Uterus (tissue), 4 donors: Measurements from ENCODE around the gene PLCH2. TPM values are rescaled to one million over a fixed set of nuclear protein-coding genes. Genes with fewer than 3 reads are reported as not detected.

ENCODE experiments used
- DNase-seq, 2 donors: peaks; one replicate each; pipeline ENCODE4 v3.0.0-alpha.2; 2019 to 2020
- H3K27ac ChIP-seq, 2 donors: fragments of 200-600 bp; sonication (generic); 1 replicate in 1 of 2; 2 replicates in 1 of 2; pipeline ENCODE4 v1.5.1; 2016 to 2018
- H3K27me3 ChIP-seq, 2 donors: fragments of 200-600 bp; sonication (generic); one replicate each; pipeline ENCODE4 v1.5.1; 2018 to 2019; ENCODE audit warnings: control low read depth in 1 of 2
- H3K36me3 ChIP-seq, 2 donors: fragments of 200-600 bp; sonication (generic); one replicate each; pipeline ENCODE4 v1.5.1; 2019; ENCODE audit warnings: control low read depth in 1 of 2
- H3K4me1 ChIP-seq, 2 donors: fragments of 200-600 bp; sonication (generic); one replicate each; pipeline ENCODE4 v1.5.1; 2018 to 2019; ENCODE audit warnings: control low read depth in 1 of 2
- H3K4me3 ChIP-seq, 2 donors: fragments of 200-600 bp; sonication (generic); 1 replicate in 1 of 2; 2 replicates in 1 of 2; pipeline ENCODE4 v1.5.1; 2018 to 2019; ENCODE audit warnings: mild to moderate bottlenecking in 1 of 2
- H3K9me3 ChIP-seq, 2 donors: fragments of 200-600 bp; sonication (generic); one replicate each; pipeline ENCODE4 v1.5.1; 2019; ENCODE audit warnings: control low read depth in 1 of 2
- POLR2A ChIP-seq, 2 donors: fragments of 450-650 bp; IDR thresholded peaks; one replicate each; pipeline ENCODE4 v1.6.1; 2016; ENCODE audit warnings: antibody characterized with exemption in 2 of 2, mild to moderate bottlenecking in 1 of 2, moderate library complexity in 1 of 2
- intact Hi-C: fragments of 100-400 bp; cut with DNase I; formaldehyde crosslinking; loops from one replicate; pipeline ENCODE4 v1.15.1; 2023; ENCODE audit warnings: low total_unique reads
- total RNA-seq, 4 donors: library from RNA; depleted of rRNA in 3 of 4; stranded (reverse); fragments of >200 nt in 3 of 4; gene quantifications; one replicate each; pipeline versions ENCODE4 v1.1.0 to v1.2.4, GENCODE V29; 2014 to 2023
- TF ChIP-seq, protein P1 (sequence below), 4 experiments: fragments of 200-600 bp in 2 of 4; fragments of 450-650 bp in 2 of 4; sonication (generic) in 2 of 4; IDR thresholded peaks; one replicate each; pipeline ENCODE4 v1.5.1; 2016 to 2019; ENCODE audit warnings: antibody characterized with exemption in 4 of 4, mild to moderate bottlenecking in 2 of 4, moderate library complexity in 1 of 4
- donor health status: DM: yes; HTN: yes; CAD: no.

The PLCH2 gene
- total RNA-seq, 4 donors from 2014 or later, result 0.21 to 3.0 TPM; not detected in 2

DNA sequence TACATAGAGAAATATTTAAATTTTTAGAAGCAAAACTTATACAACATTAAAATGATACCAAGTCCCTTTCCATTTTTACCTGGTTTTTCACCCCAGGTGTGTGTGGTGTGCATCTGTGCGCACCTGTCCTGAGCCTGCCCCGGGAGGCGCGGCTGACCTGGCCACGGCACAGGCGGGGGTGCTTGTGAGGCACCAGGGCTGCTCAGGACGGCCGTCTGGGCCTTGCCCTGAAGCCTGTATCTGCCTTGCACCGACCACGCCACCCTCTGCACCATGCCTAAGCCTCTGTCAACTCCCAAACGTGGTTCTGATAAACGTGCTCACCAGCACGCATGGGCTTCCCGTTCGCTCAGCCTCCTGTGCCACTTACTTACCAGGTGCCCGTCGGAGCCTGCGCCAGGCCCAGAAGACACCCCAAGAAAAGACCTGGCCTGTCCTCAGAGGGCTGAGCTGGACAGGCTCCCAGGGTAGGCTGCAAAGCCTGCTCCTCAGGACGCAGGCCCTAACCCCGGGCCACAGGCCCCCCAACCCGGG lies 29.4 kb downstream of the PLCH2 start:
- TF ChIP-seq, protein P1, sequence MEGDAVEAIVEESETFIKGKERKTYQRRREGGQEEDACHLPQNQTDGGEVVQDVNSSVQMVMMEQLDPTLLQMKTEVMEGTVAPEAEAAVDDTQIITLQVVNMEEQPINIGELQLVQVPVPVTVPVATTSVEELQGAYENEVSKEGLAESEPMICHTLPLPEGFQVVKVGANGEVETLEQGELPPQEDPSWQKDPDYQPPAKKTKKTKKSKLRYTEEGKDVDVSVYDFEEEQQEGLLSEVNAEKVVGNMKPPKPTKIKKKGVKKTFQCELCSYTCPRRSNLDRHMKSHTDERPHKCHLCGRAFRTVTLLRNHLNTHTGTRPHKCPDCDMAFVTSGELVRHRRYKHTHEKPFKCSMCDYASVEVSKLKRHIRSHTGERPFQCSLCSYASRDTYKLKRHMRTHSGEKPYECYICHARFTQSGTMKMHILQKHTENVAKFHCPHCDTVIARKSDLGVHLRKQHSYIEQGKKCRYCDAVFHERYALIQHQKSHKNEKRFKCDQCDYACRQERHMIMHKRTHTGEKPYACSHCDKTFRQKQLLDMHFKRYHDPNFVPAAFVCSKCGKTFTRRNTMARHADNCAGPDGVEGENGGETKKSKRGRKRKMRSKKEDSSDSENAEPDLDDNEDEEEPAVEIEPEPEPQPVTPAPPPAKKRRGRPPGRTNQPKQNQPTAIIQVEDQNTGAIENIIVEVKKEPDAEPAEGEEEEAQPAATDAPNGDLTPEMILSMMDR (IDR thresholded peaks at IDR 0.05), result no peak
- no peak for TF ChIP-seq POLR2A (IDR thresholded peaks at IDR 0.05)
- DNase-seq, result no peak
- Histone ChIP-seq H3K27ac (no peak overlapping the region), H3K36me3 (no peaks in the 10 kb centered on the region), H3K27me3 (peaks cover 9 to 18% of the 10 kb centered on the region in 2 donors), H3K9me3 (no peaks in the 10 kb centered on the region), H3K4me3 (no peak overlapping the region), H3K4me1 (no peaks in the 10 kb centered on the region)
- intact Hi-C loops, result no loop called here

DNA sequence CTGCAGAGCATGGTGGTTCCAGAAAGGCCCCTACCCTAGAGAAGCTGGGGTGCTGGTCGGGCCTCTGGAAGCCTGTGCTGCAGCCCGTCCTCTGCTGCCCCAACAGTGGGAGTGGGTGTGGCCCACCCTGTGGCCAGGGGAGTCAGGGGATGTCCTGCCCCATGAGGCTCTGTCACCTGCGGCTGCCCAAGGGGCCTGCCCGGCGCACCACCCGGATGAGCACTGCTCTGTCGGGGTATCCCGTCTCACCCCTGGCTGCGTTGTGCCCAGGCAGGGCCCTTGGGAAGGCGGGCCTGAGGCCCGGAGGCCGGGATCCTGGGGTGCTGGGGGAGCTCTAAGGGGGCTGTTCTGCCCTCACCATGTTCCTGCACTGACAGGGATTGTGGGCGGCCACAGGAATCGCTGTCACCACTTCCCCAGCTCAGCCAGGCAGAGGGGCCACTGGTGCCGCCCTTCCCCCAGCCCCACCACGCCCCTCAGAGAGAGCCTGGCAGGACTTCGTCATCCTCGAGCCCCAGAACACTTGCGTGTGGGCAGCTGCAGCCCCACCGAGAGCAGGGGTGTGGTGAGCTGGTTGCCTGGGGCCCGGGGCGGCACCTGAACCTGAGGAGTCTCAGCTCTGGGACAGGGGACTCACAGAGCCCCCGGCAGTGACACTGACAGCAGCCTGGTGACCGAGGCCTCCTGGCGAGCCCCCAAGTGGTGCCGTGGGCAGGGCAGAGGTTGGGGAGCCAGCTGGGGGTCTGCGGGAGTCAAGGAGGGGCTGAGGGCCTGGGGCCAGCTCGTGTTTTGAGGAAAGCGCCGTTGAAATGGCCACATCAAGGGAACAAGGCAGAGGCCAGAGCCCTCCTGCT lies 30.1 kb downstream of the PLCH2 start:
- Histone ChIP-seq H3K4me3 (no peak overlapping the region), H3K36me3 (no peaks in the 10 kb centered on the region), H3K9me3 (no peaks in the 10 kb centered on the region), H3K27me3 (peaks cover 9 to 15% of the 10 kb centered on the region in 2 donors), H3K27ac (no peak overlapping the region), H3K4me1 (no peaks in the 10 kb centered on the region)
- no peak for DNase-seq
- TF ChIP-seq, protein P1 (IDR thresholded peaks at IDR 0.05), result no peak
- TF ChIP-seq POLR2A (IDR thresholded peaks at IDR 0.05), result no peak
- intact Hi-C loops, result no loop called here

DNA sequence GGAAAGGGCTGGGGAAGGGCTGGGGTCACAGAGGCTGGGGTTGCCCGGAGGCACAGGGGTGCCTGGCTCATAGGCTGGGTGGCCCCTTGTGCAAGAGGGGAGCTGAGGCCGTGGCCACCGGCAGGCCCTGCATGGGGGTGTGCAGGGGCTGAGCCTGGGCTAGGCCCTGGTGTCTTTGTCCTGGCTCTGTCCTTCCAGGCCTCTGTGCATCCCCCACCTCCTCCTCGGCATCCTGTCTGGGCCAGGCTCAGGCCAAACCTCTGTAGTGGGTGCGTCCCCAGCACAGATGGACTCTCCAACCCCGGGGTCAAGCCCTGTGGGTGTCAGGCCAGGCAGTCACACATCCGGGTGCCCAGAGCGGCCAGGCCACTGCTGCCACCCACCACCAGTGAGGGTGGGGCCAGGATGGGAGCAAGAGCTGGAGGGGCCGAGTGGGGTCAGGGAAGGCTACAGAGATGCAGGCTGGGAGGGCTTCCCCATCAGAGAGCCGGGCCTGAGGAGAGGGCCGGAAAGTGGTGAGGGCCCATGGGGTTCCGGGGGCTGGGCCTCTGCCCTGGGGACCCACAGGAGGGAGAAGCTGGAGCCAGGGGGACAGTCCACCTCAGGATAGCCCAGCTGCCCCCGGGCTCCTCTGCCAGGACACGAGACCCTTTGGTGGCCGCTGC lies 30.9 kb downstream of the PLCH2 start:
- DNase-seq, result no peak
- Histone ChIP-seq H3K9me3 (no peaks in the 10 kb centered on the region), H3K27me3 (peaks cover 7 to 9% of the 10 kb centered on the region in 2 donors), H3K27ac (no peak overlapping the region), H3K4me3 (no peak overlapping the region), H3K36me3 (no peaks in the 10 kb centered on the region), H3K4me1 (no peaks in the 10 kb centered on the region)
- no peak for TF ChIP-seq POLR2A (IDR thresholded peaks at IDR 0.05)
- TF ChIP-seq, protein P1 (IDR thresholded peaks at IDR 0.05), result no peak
- intact Hi-C loops, result no loop called here

DNA sequence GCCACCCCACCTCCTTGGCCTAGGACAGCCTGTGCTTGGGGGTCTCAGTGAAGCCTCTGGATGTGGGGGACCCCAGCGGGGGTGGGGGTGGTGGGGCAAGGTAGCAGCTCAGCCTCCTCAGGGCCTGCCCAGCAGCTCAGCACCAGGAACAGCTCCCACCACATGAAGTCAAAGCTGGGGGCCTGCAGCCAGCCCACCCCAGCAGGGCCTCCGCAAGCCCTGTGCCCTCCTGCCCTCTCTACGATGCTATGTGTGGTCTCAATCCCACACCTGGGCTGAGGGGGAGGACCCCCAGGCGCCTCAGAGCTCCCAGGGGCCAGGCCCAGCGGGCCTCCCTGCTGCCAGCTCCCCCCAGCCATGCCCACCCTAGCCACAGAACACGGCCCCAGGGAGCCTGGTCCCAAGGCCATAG lies 31.7 kb downstream of the PLCH2 start:
- H3K4me3 ChIP-seq, result no peak overlapping the region
- no peaks in the 10 kb centered on the region for H3K36me3 ChIP-seq
- no peak for DNase-seq

More for the DNA sequence above, 31.7 kb downstream of the PLCH2 start:
- intact Hi-C loops, result no loop called here
- H3K4me1 ChIP-seq, result no peaks in the 10 kb centered on the region
- H3K9me3 ChIP-seq, result no peaks in the 10 kb centered on the region
- no peak overlapping the region for H3K27ac ChIP-seq
- peaks cover 5 to 9% of the 10 kb centered on the region in 2 donors for H3K27me3 ChIP-seq
- no peak for TF ChIP-seq POLR2A (IDR thresholded peaks at IDR 0.05)
- TF ChIP-seq, protein P1 (IDR thresholded peaks at IDR 0.05), result no peak
